ENCODE results near the gene NPTXR.
"Not testable (repeated sequence)": the region's sequence is repeated elsewhere in the genome, so short reads cannot be mapped to it uniquely, and the experiment has no call there.

Gene NPTXR

GRCh38 chr22:38860283-38861169, 16.7 kb upstream of the NPTXR start:
- no peak overlapping the region for H3K4me2 ChIP-seq (ENCODE audit: low read depth, low read length)
- no peaks in the 10 kb centered on the region for H3K27me3 ChIP-seq (replicated peaks; ENCODE audit: insufficient read depth, low read length)
- peaks cover 32% of the 10 kb centered on the region for H3F3A ChIP-seq (ENCODE audit: insufficient read depth, low read length)
- TF ChIP-seq CTCF (IDR thresholded peaks at IDR 0.05; ENCODE audit: low read length) (no peak), EZH2phosphoT487 (IDR thresholded peaks at IDR 0.05; ENCODE audit: low read length) (no peak), EZH2 (optimal IDR thresholded peaks at IDR 0.05; ENCODE audit: low read depth, low read length) (no peak)
- H3K9ac ChIP-seq (ENCODE audit: low read length): no peak overlapping the region
- H4K20me1 ChIP-seq (ENCODE audit: insufficient read depth, low read length): peaks cover 18% of the 10 kb centered on the region
- H2AFZ ChIP-seq (ENCODE audit: low read length): no peak overlapping the region
- H3K36me3 ChIP-seq (replicated peaks; ENCODE audit: insufficient read depth, low read length): no peaks in the 10 kb centered on the region
- no peak overlapping the region for H3K4me3 ChIP-seq (ENCODE audit: low read length)
- no peaks in the 10 kb centered on the region for H3K79me2 ChIP-seq (ENCODE audit: low read length)
- H3K9me2 ChIP-seq (replicated peaks; ENCODE audit: insufficient read depth, low read length): no peaks in the 10 kb centered on the region
- H3K27ac ChIP-seq (ENCODE audit: low read length): no peak overlapping the region
- no peaks in the 10 kb centered on the region for H3K4me1 ChIP-seq (ENCODE audit: low read length)
- H3K9me3 ChIP-seq (replicated peaks; ENCODE audit: insufficient read depth, low read length): no peaks in the 10 kb centered on the region
- no peak for DNase-seq

DNA sequence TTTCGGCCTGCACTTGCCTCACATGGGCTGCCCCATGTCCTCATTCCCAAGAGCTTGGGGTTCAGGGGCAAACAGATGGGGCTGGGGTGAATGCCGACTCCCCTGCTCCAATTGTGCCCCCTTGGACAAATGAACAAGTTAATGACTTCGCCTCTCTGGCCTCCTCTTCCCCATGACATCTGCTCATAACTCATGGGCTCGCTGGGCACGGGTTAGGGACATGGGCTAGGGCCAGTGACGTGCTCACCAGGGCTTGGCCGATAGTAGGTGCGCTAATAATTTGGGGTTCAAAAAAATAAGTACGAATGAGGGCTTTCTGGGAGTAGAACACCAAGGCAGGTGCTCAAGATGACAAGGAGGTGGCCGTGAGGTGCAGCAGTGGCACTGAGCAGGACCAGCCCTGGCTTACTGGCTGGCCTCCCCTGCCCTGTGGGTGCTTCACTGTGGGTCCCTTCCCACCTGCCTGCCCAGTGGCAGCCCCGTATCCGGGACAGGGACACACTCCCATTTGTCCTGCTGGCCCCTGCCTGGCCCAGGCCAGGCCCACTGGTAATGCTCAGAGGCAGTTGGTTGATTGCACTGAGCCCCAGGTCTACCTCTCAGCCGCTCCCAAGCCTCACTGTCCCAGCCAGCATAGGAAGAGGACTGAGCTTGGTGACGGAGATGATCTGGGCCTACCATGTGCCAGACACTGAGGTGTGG, 15.9 kb upstream of the NPTXR start:
- Histone ChIP-seq H3K79me2 (ENCODE audit: low read length) (no peaks in the 10 kb centered on the region), H3K9me3 (replicated peaks; ENCODE audit: insufficient read depth, low read length) (no peaks in the 10 kb centered on the region), H3F3A (ENCODE audit: insufficient read depth, low read length) (peaks cover 26% of the 10 kb centered on the region), H2AFZ (ENCODE audit: low read length) (no peak overlapping the region), H3K36me3 (replicated peaks; ENCODE audit: insufficient read depth, low read length) (no peaks in the 10 kb centered on the region), H3K9me2 (replicated peaks; ENCODE audit: insufficient read depth, low read length) (no peaks in the 10 kb centered on the region), H3K27ac (ENCODE audit: low read length) (no peak overlapping the region), H4K20me1 (ENCODE audit: insufficient read depth, low read length) (peaks cover 17% of the 10 kb centered on the region), H3K4me2 (ENCODE audit: low read depth, low read length) (no peak overlapping the region), H3K4me3 (ENCODE audit: low read length) (no peak overlapping the region), H3K27me3 (replicated peaks; ENCODE audit: insufficient read depth, low read length) (no peaks in the 10 kb centered on the region), H3K4me1 (ENCODE audit: low read length) (no peaks in the 10 kb centered on the region), H3K9ac (ENCODE audit: low read length) (no peak overlapping the region)
- TF ChIP-seq EZH2phosphoT487 (IDR thresholded peaks at IDR 0.05; ENCODE audit: low read length): no peak
- TF ChIP-seq EZH2 (optimal IDR thresholded peaks at IDR 0.05; ENCODE audit: low read depth, low read length): no peak
- no peak for TF ChIP-seq CTCF (IDR thresholded peaks at IDR 0.05; ENCODE audit: low read length)
- no peak for DNase-seq

GRCh38 chr22:38858492-38858891, 14.7 kb upstream of the NPTXR start:
- no peaks in the 10 kb centered on the region for H3K36me3 ChIP-seq (replicated peaks; ENCODE audit: insufficient read depth, low read length)
- no peak for DNase-seq
- peaks cover 17% of the 10 kb centered on the region; the same call in 1 of the 2 replicates for H3F3A ChIP-seq (ENCODE audit: insufficient read depth, low read length)
- H3K9me2 ChIP-seq (replicated peaks; ENCODE audit: insufficient read depth, low read length): no peaks in the 10 kb centered on the region
- no peaks in the 10 kb centered on the region for H3K79me2 ChIP-seq (ENCODE audit: low read length)
- no peak overlapping the region for H2AFZ ChIP-seq (ENCODE audit: low read length)
- H3K9ac ChIP-seq (ENCODE audit: low read length): no peak overlapping the region
- H3K4me1 ChIP-seq (ENCODE audit: low read length): no peaks in the 10 kb centered on the region
- peaks cover 8% of the 10 kb centered on the region; the same call in 1 of the 2 replicates for H4K20me1 ChIP-seq (ENCODE audit: insufficient read depth, low read length)
- peaks cover 1% of the 10 kb centered on the region; the same call in 1 of the 2 replicates for H3K27me3 ChIP-seq (replicated peaks; ENCODE audit: insufficient read depth, low read length)
- H3K4me2 ChIP-seq (ENCODE audit: low read depth, low read length): no peak overlapping the region
- H3K4me3 ChIP-seq (ENCODE audit: low read length): no peak overlapping the region
- H3K27ac ChIP-seq (ENCODE audit: low read length): no peak overlapping the region
- H3K9me3 ChIP-seq (replicated peaks; ENCODE audit: insufficient read depth, low read length): no peaks in the 10 kb centered on the region
- TF ChIP-seq EZH2 (optimal IDR thresholded peaks at IDR 0.05; ENCODE audit: low read depth, low read length) (no peak), CTCF (IDR thresholded peaks at IDR 0.05; ENCODE audit: low read length) (no peak), EZH2phosphoT487 (IDR thresholded peaks at IDR 0.05; ENCODE audit: low read length) (no peak)

- H3K4me1 ChIP-seq (ENCODE audit: low read length); H3K4me3 ChIP-seq (ENCODE audit: low read length); DNase-seq; H4K20me1 ChIP-seq (ENCODE audit: insufficient read depth, low read length); H3K4me2 ChIP-seq (ENCODE audit: low read depth, low read length); H3K27ac ChIP-seq (ENCODE audit: low read length); H3K79me2 ChIP-seq (ENCODE audit: low read length); H3K9ac ChIP-seq (ENCODE audit: low read length); H3K9me3 ChIP-seq (replicated peaks; ENCODE audit: insufficient read depth, low read length); H3K36me3 ChIP-seq (replicated peaks; ENCODE audit: insufficient read depth, low read length); H3F3A ChIP-seq (ENCODE audit: insufficient read depth, low read length); H2AFZ ChIP-seq (ENCODE audit: low read length); H3K9me2 ChIP-seq (replicated peaks; ENCODE audit: insufficient read depth, low read length): not testable (repeated sequence)
- peaks cover 40% of the 10 kb centered on the region for H3K27me3 ChIP-seq (replicated peaks; ENCODE audit: insufficient read depth, low read length)
These were observed 10.6 kb upstream of the NPTXR start for GRCh38 chr22:38854476-38854875.

GRCh38 chr22:38853883-38854282, 10.1 kb upstream of the NPTXR start:
- not testable (repeated sequence) for DNase-seq; H2AFZ ChIP-seq (ENCODE audit: low read length); H3K4me2 ChIP-seq (ENCODE audit: low read depth, low read length); H3K79me2 ChIP-seq (ENCODE audit: low read length); H3K9ac ChIP-seq (ENCODE audit: low read length); H3K4me3 ChIP-seq (ENCODE audit: low read length); H3K27ac ChIP-seq (ENCODE audit: low read length); H3K9me2 ChIP-seq (replicated peaks; ENCODE audit: insufficient read depth, low read length); H3K36me3 ChIP-seq (replicated peaks; ENCODE audit: insufficient read depth, low read length); H4K20me1 ChIP-seq (ENCODE audit: insufficient read depth, low read length); H3K4me1 ChIP-seq (ENCODE audit: low read length); H3K9me3 ChIP-seq (replicated peaks; ENCODE audit: insufficient read depth, low read length); H3F3A ChIP-seq (ENCODE audit: insufficient read depth, low read length)
- peaks cover 46% of the 10 kb centered on the region for H3K27me3 ChIP-seq (replicated peaks; ENCODE audit: insufficient read depth, low read length)
